Naive thymus-derived CD4-positive, alpha-beta T cell (primary cell): ENCODE results near the gene STAC3. TPM values are rescaled to one million over a fixed set of nuclear protein-coding genes. Genes with fewer than 3 reads are reported as not detected.

Source experiments
- ATAC-seq: fragments of 150-1000 bp; cut with Tn5 transposase; 2 replicates; pipeline ENCODE4 v1.10.0; 2021; ENCODE audit warnings: mild to moderate bottlenecking, moderate library complexity
- CTCF ChIA-PET: fragments of 350-600 bp; sonication (Branson Sonifier 250); formaldehyde crosslinking; loops from one replicate; lab custom pipeline; 2021; ENCODE audit warnings: antibody characterized with exemption; lab: Charles Lee
- POLR2A ChIA-PET: fragments of 350-600 bp; sonication (Branson Sonifier 250); formaldehyde crosslinking; loops from one replicate; lab custom pipeline; 2021; ENCODE audit warnings: antibody characterized with exemption, inconsistent platforms; lab: Charles Lee
- DNase-seq, 9 donors: peaks; one replicate each; pipeline versions ENCODE4 v3.0.0 to v3.0.0-alpha.2; 2020 to 2022; ENCODE audit warnings: mixed read lengths in 1 of 9
- H3K27ac ChIP-seq: one replicate; pipeline ENCODE4 v1.7.0; 2013; ENCODE audit warnings: mild to moderate bottlenecking, low read depth, low read length, moderate library complexity
- H3K27me3 ChIP-seq, 2 donors: one replicate each; pipeline ENCODE4 v1.7.0; 2013; ENCODE audit warnings: low read length in 2 of 2, mild to moderate bottlenecking in 2 of 2, moderate library complexity in 2 of 2; ENCODE audit not compliant: control insufficient read depth in 2 of 2, insufficient read depth in 2 of 2
- H3K36me3 ChIP-seq, 3 experiments: 1 replicate in 2 of 3; 2 replicates in 1 of 3; pipeline ENCODE4 v1.7.0; 2013; ENCODE audit warnings: low read length in 3 of 3, mild to moderate bottlenecking in 3 of 3, moderate library complexity in 1 of 3; ENCODE audit not compliant: insufficient read depth in 3 of 3, control insufficient read depth in 2 of 3
- H3K4me1 ChIP-seq, 2 donors: one replicate each; pipeline ENCODE4 v1.7.0; 2013; ENCODE audit warnings: low read length in 2 of 2, mild to moderate bottlenecking in 2 of 2, moderate library complexity in 1 of 2; ENCODE audit not compliant: control insufficient read depth in 2 of 2, insufficient read depth in 2 of 2
- H3K4me3 ChIP-seq: 2 replicates; pipeline ENCODE4 v1.7.0; 2013; ENCODE audit warnings: mild to moderate bottlenecking, low read length
- H3K9me3 ChIP-seq, 3 experiments: 1 replicate in 2 of 3; 2 replicates in 1 of 3; pipeline ENCODE4 v1.7.0; 2013; ENCODE audit warnings: low read length in 3 of 3; ENCODE audit not compliant: control insufficient read depth in 2 of 3
- H3K27ac Mint-ChIP-seq, 9 donors: one replicate each; pipeline ENCODE4 v1.8.0; 2020 to 2022; ENCODE audit warnings: mixed read lengths in 9 of 9, mild to moderate bottlenecking in 8 of 9, moderate library complexity in 5 of 9, inconsistent platforms in 2 of 9
- H3K27me3 Mint-ChIP-seq, 5 donors: one replicate each; pipeline ENCODE4 v1.8.0; 2021 to 2022; ENCODE audit warnings: mixed read lengths in 5 of 5, mild to moderate bottlenecking in 1 of 5
- H3K36me3 Mint-ChIP-seq, 5 donors: one replicate each; pipeline ENCODE4 v1.8.0; 2020 to 2022; ENCODE audit warnings: mixed read lengths in 5 of 5, mild to moderate bottlenecking in 3 of 5, inconsistent platforms in 1 of 5
- H3K4me1 Mint-ChIP-seq, 7 donors: one replicate each; pipeline ENCODE4 v1.8.0; 2020 to 2022; ENCODE audit warnings: mixed read lengths in 7 of 7, mild to moderate bottlenecking in 3 of 7, inconsistent platforms in 1 of 7
- H3K4me3 Mint-ChIP-seq, 10 donors: one replicate each; pipeline ENCODE4 v1.8.0; 2020 to 2022; ENCODE audit warnings: mild to moderate bottlenecking in 10 of 10, mixed read lengths in 10 of 10, moderate library complexity in 6 of 10, inconsistent platforms in 2 of 10
- H3K9me3 Mint-ChIP-seq, 11 donors: one replicate each; pipeline ENCODE4 v1.8.0; 2020 to 2022; ENCODE audit warnings: mixed read lengths in 11 of 11, mild to moderate bottlenecking in 4 of 11, inconsistent platforms in 1 of 11, moderate library complexity in 1 of 11
- intact Hi-C, 2 donors: fragments of 100-400 bp; cut with micrococcal nuclease; formaldehyde crosslinking; loops; one replicate each; pipeline ENCODE4 v1.15.1; 2023
- polyA plus RNA-seq, 2 donors: library from polyadenylated mRNA; unstranded; fragments of 300-500 nt; fragmentation: Illumina TruSeq; gene quantifications; one replicate each; pipeline ENCODE4 v1.2.3, GENCODE V29; 2021
- total RNA-seq, 6 experiments: library from RNA in 5 of 6; stranded (reverse) in 5 of 6; gene quantifications; 1 replicate in 5 of 6; 2 replicates in 1 of 6; pipeline ENCODE4 v1.2.3 and lab custom pipeline; 2021 to 2026

STAC3 gene
- total and polyA plus RNA-seq, 7 experiments from 2014 or later: 2.5 to 7.3 (median 5.6) TPM; not detected in 2

DNA sequence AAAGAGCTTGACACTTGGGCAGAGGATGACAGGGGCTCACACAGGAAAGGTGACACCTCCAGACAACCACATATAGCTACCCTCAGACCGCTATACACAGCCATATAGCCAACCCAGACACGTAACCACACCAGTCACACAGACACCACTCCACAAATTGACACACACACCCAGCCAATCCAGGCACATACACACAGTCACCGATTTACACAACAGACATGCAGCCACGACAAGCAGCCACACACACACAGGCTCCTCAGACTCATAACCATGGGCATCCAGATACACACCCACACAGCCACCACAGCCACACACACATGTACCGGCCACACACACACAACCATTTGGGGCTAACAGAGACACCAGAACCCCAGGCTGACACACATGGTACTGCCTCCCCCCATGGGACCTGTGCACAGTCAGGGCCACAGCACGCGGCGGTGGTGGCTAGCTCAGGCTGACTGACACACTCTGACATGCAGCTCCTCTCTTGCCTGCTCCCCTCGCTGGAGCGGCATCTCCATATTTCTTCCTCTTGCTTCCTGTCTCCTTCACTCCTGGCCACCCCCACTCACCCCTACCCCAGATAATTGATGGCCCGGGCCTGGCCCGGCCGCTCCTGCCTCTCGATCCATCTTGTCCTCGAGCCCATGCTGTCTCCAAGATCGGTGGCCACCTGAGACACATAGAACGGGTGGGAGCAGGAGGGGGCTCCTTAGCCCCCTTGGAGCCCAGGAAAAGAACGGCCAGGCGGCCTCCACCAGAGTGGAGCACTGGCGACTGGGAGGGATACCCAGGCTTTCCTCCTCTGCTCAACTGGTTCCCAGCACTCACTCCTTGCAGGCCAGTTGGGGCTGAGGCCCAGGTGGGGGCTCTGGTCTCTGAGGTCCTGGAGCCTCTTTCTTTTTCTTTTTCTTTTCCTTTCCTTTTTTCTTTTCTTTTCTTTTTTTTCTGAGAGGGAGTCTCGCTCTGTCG is 27.5 kb downstream of the STAC3 start:
- POLR2A ChIA-PET: interaction anchor here (1.0 to 9.4 kb wide), 2 partner anchors 9 to 17 kb away, joined by 3 to 79 read pairs; a partner anchor contains a TSS
- intact Hi-C loops: loop anchor here (2.0 kb wide), 1 partner anchor 15 kb away; no protein-coding TSS in a partner anchor
- Histone ChIP-seq H3K27ac (no peak overlapping the region), H3K36me3 (no peaks in the 10 kb centered on the region), H3K27me3 (peaks cover 17 to 69% of the 10 kb centered on the region in 2 donors), H3K4me1 (peaks cover 0 to 27% of the 10 kb centered on the region in 2 donors), H3K4me3 (no peak overlapping the region), H3K9me3 (no peaks in the 10 kb centered on the region)
- peak overlapping the region in 1 of 10 donors; percentile 8 for H3K4me3 Mint-ChIP-seq
- no peak overlapping the region for H3K27ac Mint-ChIP-seq
- DNase-seq (no peak), ATAC-seq (peak; percentile 76)
- peaks cover 0 to 2% (median 0%) of the 10 kb centered on the region in 5 donors for H3K36me3 Mint-ChIP-seq
- CTCF ChIA-PET: interaction anchor here (0.7 to 11.7 kb wide), 4 partner anchors 9 to 18 kb away, joined by 3 to 148 read pairs (median 12); a partner anchor contains a TSS
- H3K9me3 Mint-ChIP-seq: peaks cover 0 to 5% (median 0%) of the 10 kb centered on the region in 11 donors
- peaks cover 66 to 88% (median 81%) of the 10 kb centered on the region in 5 donors for H3K27me3 Mint-ChIP-seq
- H3K4me1 Mint-ChIP-seq: peaks cover 25 to 67% (median 48%) of the 10 kb centered on the region in 7 donors

DNA sequence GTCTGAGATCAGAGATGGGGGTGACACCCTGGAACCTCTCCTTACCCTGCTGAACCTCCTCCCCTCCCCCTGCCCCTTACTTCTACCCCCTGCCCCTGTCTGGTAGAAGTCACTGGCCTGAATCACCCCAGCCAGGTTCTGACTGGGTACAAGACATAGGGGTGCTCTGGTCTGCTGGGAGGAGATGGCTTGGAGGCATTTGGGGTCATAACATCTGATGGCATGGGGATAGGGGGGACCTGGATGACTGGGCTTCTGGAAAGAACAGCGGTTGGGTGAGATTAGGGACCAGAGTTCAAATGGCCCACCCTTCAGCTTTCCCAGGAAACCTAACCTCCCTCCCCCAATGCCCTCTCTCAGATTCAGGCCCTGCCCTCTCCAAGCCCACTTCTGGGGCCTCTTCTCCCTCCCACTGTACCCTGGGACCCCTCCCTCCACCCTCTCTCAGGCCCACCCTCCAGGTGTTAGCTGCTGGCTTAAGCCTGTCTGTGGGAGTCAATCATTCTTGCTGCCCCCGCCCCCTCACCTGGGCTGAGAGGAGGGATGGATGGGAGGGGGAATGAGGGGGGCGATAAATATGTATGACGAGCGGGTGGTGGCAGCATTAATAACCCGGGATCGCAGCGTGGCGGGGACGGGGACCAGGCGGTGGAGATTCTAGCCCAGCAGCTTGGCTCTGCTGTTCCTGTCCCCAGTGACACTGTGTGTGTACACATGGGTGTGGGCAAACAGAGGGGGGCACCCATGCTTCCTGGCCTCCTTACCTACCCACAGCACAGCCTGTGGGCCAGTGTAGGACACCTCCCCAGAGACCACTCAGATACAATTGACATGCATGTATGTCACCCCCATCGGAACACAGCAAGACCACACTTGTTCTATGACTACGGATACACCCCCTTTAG is 28.4 kb downstream of the STAC3 start:
- POLR2A ChIA-PET: interaction anchor here (9.4 kb wide), 1 partner anchor 18 kb away, joined by 79 read pairs; a partner anchor contains a TSS
- Mint-ChIP-seq H3K36me3 (peaks cover 0 to 2% (median 0%) of the 10 kb centered on the region in 5 donors), H3K4me1 (peaks cover 21 to 68% (median 50%) of the 10 kb centered on the region in 7 donors), H3K27ac (peak overlapping the region in 1 of 9 donors; percentile 68), H3K9me3 (peaks cover 0 to 5% (median 0%) of the 10 kb centered on the region in 11 donors), H3K27me3 (peaks cover 75 to 93% (median 87%) of the 10 kb centered on the region in 5 donors), H3K4me3 (peak overlapping the region in 1 of 10 donors; percentile 21)
- no peaks in the 10 kb centered on the region for H3K9me3 ChIP-seq
- CTCF ChIA-PET: interaction anchor here (0.7 to 11.7 kb wide), 3 partner anchors 9 to 19 kb away, joined by 3 to 148 read pairs (median 4); a partner anchor contains a TSS
- intact Hi-C loops: no loop called here
- no peak for DNase-seq
- H3K27ac ChIP-seq: no peak overlapping the region
- no peak for ATAC-seq
- no peak overlapping the region for H3K4me3 ChIP-seq
- H3K36me3 ChIP-seq: no peaks in the 10 kb centered on the region
- peaks cover 3 to 27% of the 10 kb centered on the region in 2 donors for H3K4me1 ChIP-seq
- peaks cover 20 to 76% of the 10 kb centered on the region in 2 donors for H3K27me3 ChIP-seq

DNA sequence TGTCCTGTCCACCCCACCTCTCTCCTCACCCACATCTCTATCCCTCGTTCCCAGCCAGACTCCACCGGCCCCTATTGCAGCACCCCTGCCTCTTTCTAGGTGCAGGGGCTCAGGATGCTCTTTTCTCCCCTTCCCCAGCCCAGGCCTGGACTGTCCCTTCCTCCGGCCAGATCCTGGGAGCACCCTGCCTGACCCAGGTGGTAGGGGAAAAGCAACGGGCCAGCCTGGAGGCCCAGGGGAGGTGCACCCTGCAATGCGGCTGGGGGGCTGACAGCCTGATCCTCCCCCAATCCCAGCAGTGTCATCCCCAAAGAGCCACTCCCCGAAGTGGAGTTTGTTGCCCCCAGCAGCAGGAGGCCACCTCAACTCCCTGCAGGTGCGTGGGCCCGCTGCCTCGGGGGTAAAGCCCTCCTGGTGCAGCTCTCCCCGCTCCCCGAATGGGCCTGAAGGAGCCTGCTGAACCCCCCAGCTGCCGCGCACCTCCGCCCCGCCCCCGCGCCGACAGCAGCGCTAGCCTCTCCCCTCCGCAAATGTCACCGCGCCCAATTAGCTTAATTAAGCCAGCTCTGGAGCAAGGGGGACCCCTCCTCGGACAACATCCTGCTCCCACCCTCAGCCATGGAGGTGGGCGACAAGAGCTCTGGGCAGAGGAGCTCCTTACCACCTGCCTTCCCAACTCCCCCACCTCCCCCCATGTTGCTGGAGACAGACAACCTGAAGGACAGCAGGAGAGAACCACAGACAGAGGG is 29.6 kb downstream of the STAC3 start:
- H3K27ac Mint-ChIP-seq: peak overlapping the region in 2 of 9 donors; percentile 33 to 51
- ChIA-PET POLR2A (interaction anchor here (0.6 kb wide), 1 partner anchor 270 kb away, joined by 4 read pairs; no protein-coding TSS in a partner anchor), CTCF (interaction anchor here (11.7 kb wide), 1 partner anchor 20 kb away, joined by 148 read pairs; a partner anchor contains a TSS)
- Histone ChIP-seq H3K36me3 (no peaks in the 10 kb centered on the region), H3K27me3 (peaks cover 22 to 77% of the 10 kb centered on the region in 2 donors), H3K9me3 (no peaks in the 10 kb centered on the region), H3K4me3 (no peak overlapping the region), H3K4me1 (peaks cover 7 to 17% of the 10 kb centered on the region in 2 donors), H3K27ac (no peak overlapping the region)
- peaks cover 76 to 86% (median 83%) of the 10 kb centered on the region in 5 donors for H3K27me3 Mint-ChIP-seq
- H3K4me3 Mint-ChIP-seq: peak overlapping the region in 4 of 10 donors; percentile 17 to 74 (median 36)
- no peak for DNase-seq
- peaks cover 0 to under 1% (median 0%) of the 10 kb centered on the region in 5 donors for H3K36me3 Mint-ChIP-seq
- no peak for ATAC-seq
- intact Hi-C loops: no loop called here
- H3K9me3 Mint-ChIP-seq: peaks cover 0 to 5% (median 0%) of the 10 kb centered on the region in 11 donors
- H3K4me1 Mint-ChIP-seq: peaks cover 16 to 62% (median 47%) of the 10 kb centered on the region in 7 donors

DNA sequence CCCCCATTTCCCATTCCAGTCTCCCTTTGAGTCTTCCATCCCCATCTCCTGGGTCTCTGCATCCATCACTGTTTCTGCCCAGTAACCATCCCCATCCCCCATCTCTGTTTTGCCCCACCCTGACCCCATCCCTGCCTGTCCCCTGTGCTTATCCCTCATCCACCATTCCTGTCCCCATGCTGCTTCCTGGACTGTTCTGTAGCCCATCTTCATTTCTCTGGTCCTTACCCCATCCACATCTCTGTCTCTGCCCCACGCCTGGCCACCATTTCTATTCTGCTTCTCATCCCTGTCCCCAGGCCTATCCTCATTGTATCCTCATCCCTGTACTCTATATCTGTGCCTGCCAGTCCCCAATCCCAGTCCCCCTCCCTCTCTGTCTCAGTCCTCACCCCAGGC is 30.2 kb downstream of the STAC3 start:
- CTCF ChIA-PET: no interaction called here
- peaks cover 77 to 83% (median 80%) of the 10 kb centered on the region in 5 donors for H3K27me3 Mint-ChIP-seq
- H3K9me3 ChIP-seq: no peaks in the 10 kb centered on the region
- H3K4me1 Mint-ChIP-seq: peaks cover 17 to 59% (median 43%) of the 10 kb centered on the region in 7 donors
- no peak overlapping the region for H3K27ac ChIP-seq
- intact Hi-C loops: no loop called here
- H3K36me3 Mint-ChIP-seq: no peaks in the 10 kb centered on the region
- H3K4me1 ChIP-seq: peaks cover 10 to 20% of the 10 kb centered on the region in 2 donors
- peak overlapping the region in 2 of 9 donors; percentile 48 to 51 for H3K27ac Mint-ChIP-seq
- ATAC-seq (no peak), DNase-seq (no peak)
- POLR2A ChIA-PET: interaction anchor here (0.6 kb wide), 1 partner anchor 270 kb away, joined by 4 read pairs; no protein-coding TSS in a partner anchor
- peaks cover 0 to 5% (median 0%) of the 10 kb centered on the region in 11 donors for H3K9me3 Mint-ChIP-seq
- no peak overlapping the region for H3K4me3 ChIP-seq
- peaks cover 19 to 81% of the 10 kb centered on the region in 2 donors for H3K27me3 ChIP-seq
- H3K36me3 ChIP-seq: no peaks in the 10 kb centered on the region
- peak overlapping the region in 3 of 10 donors; percentile 12 to 74 (median 17) for H3K4me3 Mint-ChIP-seq

DNA sequence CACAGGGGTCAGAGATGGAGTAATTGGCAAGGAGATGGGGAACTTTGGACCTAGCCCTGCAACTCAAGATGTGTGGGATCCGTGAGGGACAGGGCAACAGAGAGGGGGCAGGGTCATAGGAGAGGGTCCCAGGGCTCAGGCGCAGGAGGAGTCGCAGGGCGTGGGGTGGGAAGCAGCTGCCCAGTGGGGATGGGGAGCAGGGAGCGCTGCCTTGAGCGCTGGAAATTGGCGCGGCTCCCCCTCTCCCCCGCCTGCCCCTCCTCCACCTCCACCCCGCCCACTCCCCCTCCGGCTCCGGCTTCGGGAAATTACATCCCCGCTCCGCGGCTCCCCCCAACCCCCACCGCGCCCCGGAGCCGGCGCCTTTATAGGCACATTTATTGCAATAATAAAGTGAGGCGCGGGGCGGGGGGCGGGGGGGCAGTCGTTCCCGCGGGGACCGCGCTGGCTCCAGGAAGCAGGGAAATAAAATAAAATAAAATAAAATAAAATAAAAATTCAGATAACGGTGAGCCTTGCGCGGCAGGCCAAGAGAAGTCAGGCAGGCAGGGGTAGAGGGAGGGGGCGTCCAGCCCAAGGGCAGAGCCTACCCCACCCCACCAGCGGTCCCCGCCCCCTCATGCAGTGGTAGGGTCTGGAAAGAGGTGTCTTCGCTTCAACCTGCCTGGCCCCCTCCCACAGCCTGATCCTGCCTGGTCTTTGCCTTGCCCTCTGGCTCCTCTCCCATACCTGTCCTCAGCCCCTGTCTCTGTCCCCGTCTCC is 30.8 kb downstream of the STAC3 start:
- Histone ChIP-seq H3K9me3 (no peaks in the 10 kb centered on the region), H3K27ac (no peak overlapping the region), H3K36me3 (no peaks in the 10 kb centered on the region), H3K4me1 (peaks cover 15 to 20% of the 10 kb centered on the region in 2 donors), H3K4me3 (no peak overlapping the region), H3K27me3 (peaks cover 17 to 85% of the 10 kb centered on the region in 2 donors)
- ATAC-seq: no peak
- no peaks in the 10 kb centered on the region for H3K36me3 Mint-ChIP-seq
- H3K4me1 Mint-ChIP-seq: peaks cover 23 to 59% (median 43%) of the 10 kb centered on the region in 7 donors
- DNase-seq: no peak
- H3K27me3 Mint-ChIP-seq: peaks cover 78 to 84% (median 80%) of the 10 kb centered on the region in 5 donors
- H3K27ac Mint-ChIP-seq: peak overlapping the region in 2 of 9 donors; percentile 48 to 51
- H3K9me3 Mint-ChIP-seq: peaks cover 0 to 3% (median 0%) of the 10 kb centered on the region in 11 donors
- POLR2A ChIA-PET: interaction anchor here (0.8 to 2.9 kb wide), 3 partner anchors 9 to 23 kb away, joined by 3 to 13 read pairs (median 5); partner anchors contain the start of gene SHMT2
- intact Hi-C loops: no loop called here
- CTCF ChIA-PET: interaction anchor here (1.2 to 3.1 kb wide), 4 partner anchors 10 to 31 kb away, joined by 4 to 18 read pairs (median 6); partner anchors contain the start of genes SHMT2 and STAC3
- H3K4me3 Mint-ChIP-seq: peak overlapping the region in 2 of 10 donors; percentile 12 to 19
